ENCODE measurements around the gene MAPKAPK5. TPM values are rescaled to one million over a fixed set of nuclear protein-coding genes. Genes with fewer than 3 reads are reported as not detected.
A peak's percentile ranks its signal among the peaks of the same experiment; 100 is the strongest.

Gene MAPKAPK5
- total and polyA plus RNA-seq, 2 experiments from 2014 or later = 41.5 to 77.0 TPM

DNA sequence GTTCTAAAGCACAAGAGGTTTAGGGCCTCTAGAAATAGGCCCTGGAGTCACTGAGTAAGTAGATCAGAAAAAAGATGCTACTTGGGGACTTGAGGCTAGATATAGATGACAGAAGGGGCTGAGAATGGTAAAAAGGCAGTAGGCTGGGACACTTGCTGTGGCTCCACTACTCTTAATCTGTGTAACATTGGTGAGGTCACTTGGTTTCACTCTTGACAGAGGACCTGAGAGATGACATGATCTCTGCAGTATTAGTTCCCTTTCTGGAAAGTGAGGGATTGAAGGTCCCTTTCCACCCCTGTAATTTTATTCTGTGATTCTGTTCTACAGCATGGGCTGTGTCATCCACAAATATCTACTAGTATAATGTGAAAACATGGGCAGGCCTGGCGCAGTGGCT is 39.7 kb downstream of the MAPKAPK5 start:
- no peaks in the 10 kb centered on the region for H3K9me3 Mint-ChIP-seq
- Histone ChIP-seq H3K4me1 (ENCODE audit: insufficient read depth) (no peaks in the 10 kb centered on the region), H3K79me2 (replicated peaks; ENCODE audit: insufficient read depth) (peaks cover 12% of the 10 kb centered on the region), H3F3A (replicated peaks; ENCODE audit: low read depth) (0 out of 2 replicates have a peak, but pooled peaks cover 8% of the 10 kb centered on the region), H2AFZ (no peak overlapping the region), H3K27me3 (ENCODE audit: insufficient read depth) (no peaks in the 10 kb centered on the region), H3K36me3 (ENCODE audit: insufficient read depth) (peaks cover 43% of the 10 kb centered on the region), H3K4me3 (no peak overlapping the region), H3K4me2 (no peak overlapping the region), H3K9me2 (ENCODE audit: insufficient read depth) (no peaks in the 10 kb centered on the region), H4K20me1 (replicated peaks; ENCODE audit: insufficient read depth) (peaks cover 7% of the 10 kb centered on the region; the same call in 1 of the 2 replicates), H3K27ac (ENCODE audit: low read depth) (0 out of 2 replicates have a peak overlapping the region, but pooled peaks have one; percentile 59)
- no peak for ATAC-seq
- H3K27ac Mint-ChIP-seq = no peak overlapping the region
- TF ChIP-seq ZNF114 (CRISPR knock-in tag; IDR thresholded peaks at IDR 0.05) (no peak), POLR2AphosphoS5 (IDR thresholded peaks at IDR 0.05; ENCODE audit: low read depth) (no peak), STAT1 (IDR thresholded peaks at IDR 0.05; ENCODE audit: unreplicated experiment) (no peak), NANOG (IDR thresholded peaks at IDR 0.05; ENCODE audit: borderline replicate concordance) (no peak), EZH2 (IDR thresholded peaks at IDR 0.05; ENCODE audit: low read depth, unreplicated experiment) (no peak), ZNF331 (CRISPR knock-in tag; IDR thresholded peaks at IDR 0.05; ENCODE audit: low read depth) (no peak), CREB1 (CRISPR knock-in tag; IDR thresholded peaks at IDR 0.05; ENCODE audit: low read depth) (no peak), EZH2phosphoT487 (IDR thresholded peaks at IDR 0.05; ENCODE audit: unreplicated experiment) (no peak), JUNB (IDR thresholded peaks at IDR 0.05; ENCODE audit: unreplicated experiment) (no peak)
- TF ChIP-seq, protein P1, sequence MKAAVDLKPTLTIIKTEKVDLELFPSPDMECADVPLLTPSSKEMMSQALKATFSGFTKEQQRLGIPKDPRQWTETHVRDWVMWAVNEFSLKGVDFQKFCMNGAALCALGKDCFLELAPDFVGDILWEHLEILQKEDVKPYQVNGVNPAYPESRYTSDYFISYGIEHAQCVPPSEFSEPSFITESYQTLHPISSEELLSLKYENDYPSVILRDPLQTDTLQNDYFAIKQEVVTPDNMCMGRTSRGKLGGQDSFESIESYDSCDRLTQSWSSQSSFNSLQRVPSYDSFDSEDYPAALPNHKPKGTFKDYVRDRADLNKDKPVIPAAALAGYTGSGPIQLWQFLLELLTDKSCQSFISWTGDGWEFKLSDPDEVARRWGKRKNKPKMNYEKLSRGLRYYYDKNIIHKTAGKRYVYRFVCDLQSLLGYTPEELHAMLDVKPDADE (IDR thresholded peaks at IDR 0.05) = no peak
- TF ChIP-seq, protein P2, sequence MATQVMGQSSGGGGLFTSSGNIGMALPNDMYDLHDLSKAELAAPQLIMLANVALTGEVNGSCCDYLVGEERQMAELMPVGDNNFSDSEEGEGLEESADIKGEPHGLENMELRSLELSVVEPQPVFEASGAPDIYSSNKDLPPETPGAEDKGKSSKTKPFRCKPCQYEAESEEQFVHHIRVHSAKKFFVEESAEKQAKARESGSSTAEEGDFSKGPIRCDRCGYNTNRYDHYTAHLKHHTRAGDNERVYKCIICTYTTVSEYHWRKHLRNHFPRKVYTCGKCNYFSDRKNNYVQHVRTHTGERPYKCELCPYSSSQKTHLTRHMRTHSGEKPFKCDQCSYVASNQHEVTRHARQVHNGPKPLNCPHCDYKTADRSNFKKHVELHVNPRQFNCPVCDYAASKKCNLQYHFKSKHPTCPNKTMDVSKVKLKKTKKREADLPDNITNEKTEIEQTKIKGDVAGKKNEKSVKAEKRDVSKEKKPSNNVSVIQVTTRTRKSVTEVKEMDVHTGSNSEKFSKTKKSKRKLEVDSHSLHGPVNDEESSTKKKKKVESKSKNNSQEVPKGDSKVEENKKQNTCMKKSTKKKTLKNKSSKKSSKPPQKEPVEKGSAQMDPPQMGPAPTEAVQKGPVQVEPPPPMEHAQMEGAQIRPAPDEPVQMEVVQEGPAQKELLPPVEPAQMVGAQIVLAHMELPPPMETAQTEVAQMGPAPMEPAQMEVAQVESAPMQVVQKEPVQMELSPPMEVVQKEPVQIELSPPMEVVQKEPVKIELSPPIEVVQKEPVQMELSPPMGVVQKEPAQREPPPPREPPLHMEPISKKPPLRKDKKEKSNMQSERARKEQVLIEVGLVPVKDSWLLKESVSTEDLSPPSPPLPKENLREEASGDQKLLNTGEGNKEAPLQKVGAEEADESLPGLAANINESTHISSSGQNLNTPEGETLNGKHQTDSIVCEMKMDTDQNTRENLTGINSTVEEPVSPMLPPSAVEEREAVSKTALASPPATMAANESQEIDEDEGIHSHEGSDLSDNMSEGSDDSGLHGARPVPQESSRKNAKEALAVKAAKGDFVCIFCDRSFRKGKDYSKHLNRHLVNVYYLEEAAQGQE (IDR thresholded peaks at IDR 0.05; ENCODE audit: unreplicated experiment) = no peak
- TF ChIP-seq, protein P3, sequence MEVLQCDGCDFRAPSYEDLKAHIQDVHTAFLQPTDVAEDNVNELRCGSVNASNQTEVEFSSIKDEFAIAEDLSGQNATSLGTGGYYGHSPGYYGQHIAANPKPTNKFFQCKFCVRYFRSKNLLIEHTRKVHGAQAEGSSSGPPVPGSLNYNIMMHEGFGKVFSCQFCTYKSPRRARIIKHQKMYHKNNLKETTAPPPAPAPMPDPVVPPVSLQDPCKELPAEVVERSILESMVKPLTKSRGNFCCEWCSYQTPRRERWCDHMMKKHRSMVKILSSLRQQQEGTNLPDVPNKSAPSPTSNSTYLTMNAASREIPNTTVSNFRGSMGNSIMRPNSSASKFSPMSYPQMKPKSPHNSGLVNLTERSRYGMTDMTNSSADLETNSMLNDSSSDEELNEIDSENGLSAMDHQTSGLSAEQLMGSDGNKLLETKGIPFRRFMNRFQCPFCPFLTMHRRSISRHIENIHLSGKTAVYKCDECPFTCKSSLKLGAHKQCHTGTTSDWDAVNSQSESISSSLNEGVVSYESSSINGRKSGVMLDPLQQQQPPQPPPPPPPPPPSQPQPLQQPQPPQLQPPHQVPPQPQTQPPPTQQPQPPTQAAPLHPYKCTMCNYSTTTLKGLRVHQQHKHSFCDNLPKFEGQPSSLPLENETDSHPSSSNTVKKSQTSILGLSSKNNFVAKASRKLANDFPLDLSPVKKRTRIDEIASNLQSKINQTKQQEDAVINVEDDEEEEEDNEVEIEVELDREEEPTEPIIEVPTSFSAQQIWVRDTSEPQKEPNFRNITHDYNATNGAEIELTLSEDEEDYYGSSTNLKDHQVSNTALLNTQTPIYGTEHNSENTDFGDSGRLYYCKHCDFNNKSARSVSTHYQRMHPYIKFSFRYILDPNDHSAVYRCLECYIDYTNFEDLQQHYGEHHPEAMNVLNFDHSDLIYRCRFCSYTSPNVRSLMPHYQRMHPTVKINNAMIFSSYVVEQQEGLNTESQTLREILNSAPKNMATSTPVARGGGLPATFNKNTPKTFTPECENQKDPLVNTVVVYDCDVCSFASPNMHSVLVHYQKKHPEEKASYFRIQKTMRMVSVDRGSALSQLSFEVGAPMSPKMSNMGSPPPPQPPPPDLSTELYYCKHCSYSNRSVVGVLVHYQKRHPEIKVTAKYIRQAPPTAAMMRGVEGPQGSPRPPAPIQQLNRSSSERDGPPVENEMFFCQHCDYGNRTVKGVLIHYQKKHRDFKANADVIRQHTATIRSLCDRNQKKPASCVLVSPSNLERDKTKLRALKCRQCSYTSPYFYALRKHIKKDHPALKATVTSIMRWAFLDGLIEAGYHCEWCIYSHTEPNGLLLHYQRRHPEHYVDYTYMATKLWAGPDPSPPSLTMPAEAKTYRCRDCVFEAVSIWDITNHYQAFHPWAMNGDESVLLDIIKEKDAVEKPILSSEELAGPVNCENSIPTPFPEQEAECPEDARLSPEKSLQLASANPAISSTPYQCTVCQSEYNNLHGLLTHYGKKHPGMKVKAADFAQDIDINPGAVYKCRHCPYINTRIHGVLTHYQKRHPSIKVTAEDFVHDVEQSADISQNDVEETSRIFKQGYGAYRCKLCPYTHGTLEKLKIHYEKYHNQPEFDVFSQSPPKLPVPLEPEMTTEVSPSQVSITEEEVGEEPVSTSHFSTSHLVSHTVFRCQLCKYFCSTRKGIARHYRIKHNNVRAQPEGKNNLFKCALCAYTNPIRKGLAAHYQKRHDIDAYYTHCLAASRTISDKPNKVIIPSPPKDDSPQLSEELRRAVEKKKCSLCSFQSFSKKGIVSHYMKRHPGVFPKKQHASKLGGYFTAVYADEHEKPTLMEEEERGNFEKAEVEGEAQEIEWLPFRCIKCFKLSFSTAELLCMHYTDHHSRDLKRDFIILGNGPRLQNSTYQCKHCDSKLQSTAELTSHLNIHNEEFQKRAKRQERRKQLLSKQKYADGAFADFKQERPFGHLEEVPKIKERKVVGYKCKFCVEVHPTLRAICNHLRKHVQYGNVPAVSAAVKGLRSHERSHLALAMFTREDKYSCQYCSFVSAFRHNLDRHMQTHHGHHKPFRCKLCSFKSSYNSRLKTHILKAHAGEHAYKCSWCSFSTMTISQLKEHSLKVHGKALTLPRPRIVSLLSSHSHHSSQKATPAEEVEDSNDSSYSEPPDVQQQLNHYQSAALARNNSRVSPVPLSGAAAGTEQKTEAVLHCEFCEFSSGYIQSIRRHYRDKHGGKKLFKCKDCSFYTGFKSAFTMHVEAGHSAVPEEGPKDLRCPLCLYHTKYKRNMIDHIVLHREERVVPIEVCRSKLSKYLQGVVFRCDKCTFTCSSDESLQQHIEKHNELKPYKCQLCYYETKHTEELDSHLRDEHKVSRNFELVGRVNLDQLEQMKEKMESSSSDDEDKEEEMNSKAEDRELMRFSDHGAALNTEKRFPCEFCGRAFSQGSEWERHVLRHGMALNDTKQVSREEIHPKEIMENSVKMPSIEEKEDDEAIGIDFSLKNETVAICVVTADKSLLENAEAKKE (CRISPR knock-in tag; IDR thresholded peaks at IDR 0.05) = no peak
- TF ChIP-seq, protein P4, sequence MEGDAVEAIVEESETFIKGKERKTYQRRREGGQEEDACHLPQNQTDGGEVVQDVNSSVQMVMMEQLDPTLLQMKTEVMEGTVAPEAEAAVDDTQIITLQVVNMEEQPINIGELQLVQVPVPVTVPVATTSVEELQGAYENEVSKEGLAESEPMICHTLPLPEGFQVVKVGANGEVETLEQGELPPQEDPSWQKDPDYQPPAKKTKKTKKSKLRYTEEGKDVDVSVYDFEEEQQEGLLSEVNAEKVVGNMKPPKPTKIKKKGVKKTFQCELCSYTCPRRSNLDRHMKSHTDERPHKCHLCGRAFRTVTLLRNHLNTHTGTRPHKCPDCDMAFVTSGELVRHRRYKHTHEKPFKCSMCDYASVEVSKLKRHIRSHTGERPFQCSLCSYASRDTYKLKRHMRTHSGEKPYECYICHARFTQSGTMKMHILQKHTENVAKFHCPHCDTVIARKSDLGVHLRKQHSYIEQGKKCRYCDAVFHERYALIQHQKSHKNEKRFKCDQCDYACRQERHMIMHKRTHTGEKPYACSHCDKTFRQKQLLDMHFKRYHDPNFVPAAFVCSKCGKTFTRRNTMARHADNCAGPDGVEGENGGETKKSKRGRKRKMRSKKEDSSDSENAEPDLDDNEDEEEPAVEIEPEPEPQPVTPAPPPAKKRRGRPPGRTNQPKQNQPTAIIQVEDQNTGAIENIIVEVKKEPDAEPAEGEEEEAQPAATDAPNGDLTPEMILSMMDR (conservative IDR thresholded peaks at IDR 0.05; ENCODE audit: low read depth in 2 of 2) = no peak
- H3K36me3 Mint-ChIP-seq (ENCODE audit: low read depth) = peaks cover 90% of the 10 kb centered on the region
- no peaks in the 10 kb centered on the region for H3K4me1 Mint-ChIP-seq
- H3K27me3 Mint-ChIP-seq (ENCODE audit: insufficient read depth, low read depth, poor library complexity) = no peaks in the 10 kb centered on the region
- no peak for DNase-seq (ENCODE audit: low spot score)
- H3K4me3 Mint-ChIP-seq = no peak overlapping the region
